Activated CD8-positive, alpha-beta T cell treated with anti-CD3 and anti-CD28 coated beads, Interleukin-2, amount 10 ng/mL, durations not matched to agents 7 days and 5 days (primary cell): ENCODE measurements around the gene PDE4D. TPM values are rescaled to one million over a fixed set of nuclear protein-coding genes. Genes with fewer than 3 reads are reported as not detected.
"Not testable (repeated sequence)": the region's sequence is repeated elsewhere in the genome, so short reads cannot be mapped to it uniquely, and the experiment has no call there.

Experiments used
- ATAC-seq: fragments of 150-1000 bp; cut with Tn5 transposase; one replicate; pipeline ENCODE4 v1.10.0; 2021; ENCODE audit warnings: moderate library complexity
- CTCF ChIA-PET: fragments of 350-600 bp; sonication (Branson Sonifier 250); formaldehyde crosslinking; loops from one replicate; lab custom pipeline; 2021; ENCODE audit warnings: antibody characterized with exemption; lab: Charles Lee
- POLR2A ChIA-PET: fragments of 350-600 bp; sonication (Branson Sonifier 250); formaldehyde crosslinking; loops from one replicate; lab custom pipeline; 2021; ENCODE audit warnings: antibody characterized with exemption; lab: Charles Lee
- DNase-seq: peaks from one replicate; pipeline ENCODE4 v3.0.0-alpha.2; 2020
- H3K27ac Mint-ChIP-seq: one replicate; pipeline ENCODE4 v1.8.0; 2021; ENCODE audit warnings: mild to moderate bottlenecking, mixed read lengths
- H3K27me3 Mint-ChIP-seq: one replicate; pipeline ENCODE4 v1.8.0; 2021; ENCODE audit warnings: low read depth, mixed read lengths
- H3K36me3 Mint-ChIP-seq: one replicate; pipeline ENCODE4 v1.8.0; 2021; ENCODE audit warnings: low read depth, mixed read lengths
- H3K4me1 Mint-ChIP-seq: one replicate; pipeline ENCODE4 v1.8.0; 2021; ENCODE audit warnings: low read depth, mixed read lengths
- H3K4me3 Mint-ChIP-seq: one replicate; pipeline ENCODE4 v1.8.0; 2021; ENCODE audit warnings: mild to moderate bottlenecking, mixed read lengths
- H3K9me3 Mint-ChIP-seq: one replicate; pipeline ENCODE4 v1.8.0; 2022; ENCODE audit warnings: mixed read lengths; ENCODE audit not compliant: insufficient read depth
- total RNA-seq, 2 experiments: library from RNA; stranded (reverse); gene quantifications; one replicate each; pipeline ENCODE4 v1.2.3, GENCODE V29; 2021

Gene PDE4D
- total RNA-seq, 2 experiments from 2014 or later: 65.4 to 70.7 TPM

- Mint-ChIP-seq H3K27me3 (peaks cover 5% of the 10 kb centered on the region), H3K9me3 (no peaks in the 10 kb centered on the region), H3K27ac (no peak overlapping the region), H3K36me3 (no peaks in the 10 kb centered on the region), H3K4me3 (no peak overlapping the region), H3K4me1 (no peaks in the 10 kb centered on the region)
- ATAC-seq (no peak), DNase-seq (no peak)
- ChIA-PET POLR2A (no interaction called here), CTCF (no interaction called here)
Measured at GRCh38 chr5:59421986-59422941, 471.3 kb downstream of the PDE4D start.

GRCh38 chr5:59420596-59420995 lies 472.9 kb downstream of the PDE4D start:
- Mint-ChIP-seq H3K4me1 (no peaks in the 10 kb centered on the region), H3K27me3 (peaks cover 5% of the 10 kb centered on the region), H3K36me3 (no peaks in the 10 kb centered on the region), H3K27ac (no peak overlapping the region), H3K4me3 (no peak overlapping the region), H3K9me3 (no peaks in the 10 kb centered on the region)
- POLR2A ChIA-PET: no interaction called here
- no peak for DNase-seq
- CTCF ChIA-PET: no interaction called here
- ATAC-seq: no peak

- ATAC-seq (no peak), DNase-seq (no peak)
- Mint-ChIP-seq H3K4me1 (no peaks in the 10 kb centered on the region), H3K9me3 (no peaks in the 10 kb centered on the region), H3K36me3 (no peaks in the 10 kb centered on the region), H3K4me3 (no peak overlapping the region), H3K27ac (no peak overlapping the region), H3K27me3 (peaks cover 4% of the 10 kb centered on the region)
- POLR2A ChIA-PET: no interaction called here
- CTCF ChIA-PET: no interaction called here
Measured at GRCh38 chr5:59418808-59419207, 474.7 kb downstream of the PDE4D start.

DNA sequence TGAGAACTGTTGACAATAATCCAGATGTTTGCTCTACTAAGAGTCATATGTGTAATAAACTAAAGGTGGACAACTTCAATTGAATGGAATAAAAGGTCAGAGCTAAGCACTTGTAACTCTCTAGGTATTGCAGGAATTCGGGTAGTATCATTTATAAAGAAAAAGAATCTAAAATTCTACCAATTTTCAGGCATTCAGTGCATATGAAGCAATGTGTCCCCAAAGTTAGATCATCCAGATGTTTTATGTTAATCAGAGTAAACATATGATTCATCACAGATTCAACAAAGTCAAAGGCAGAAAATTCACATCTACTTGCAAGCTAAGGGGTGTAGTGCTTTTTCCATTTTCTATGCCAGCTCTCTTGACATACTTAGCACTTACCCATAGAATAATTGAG lies 477.1 kb downstream of the PDE4D start:
- Mint-ChIP-seq H3K4me3 (no peak overlapping the region), H3K36me3 (no peaks in the 10 kb centered on the region), H3K27ac (no peak overlapping the region), H3K4me1 (no peaks in the 10 kb centered on the region), H3K27me3 (peaks cover 2% of the 10 kb centered on the region), H3K9me3 (no peaks in the 10 kb centered on the region)
- CTCF ChIA-PET: no interaction called here
- POLR2A ChIA-PET: no interaction called here
- DNase-seq: no peak
- ATAC-seq: no peak

DNA sequence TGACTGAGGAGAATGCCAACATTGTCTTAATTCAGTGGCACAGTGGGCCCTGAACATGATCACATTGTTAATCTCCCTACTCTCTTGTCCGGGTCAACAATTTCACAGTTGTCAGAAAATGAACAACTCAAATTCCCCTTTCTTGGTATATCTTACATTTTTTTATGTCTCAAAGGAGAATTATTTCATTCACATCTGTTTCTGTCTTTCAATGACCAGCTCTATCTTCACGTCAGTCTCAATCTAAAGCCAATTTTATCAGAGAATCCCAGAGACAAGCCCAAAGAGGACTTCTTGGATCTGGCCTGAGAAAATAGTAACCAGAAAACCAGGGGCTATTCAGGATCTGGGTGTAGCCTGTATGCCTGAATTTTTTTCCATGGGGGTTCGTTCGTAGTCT lies 477.5 kb downstream of the PDE4D start:
- Mint-ChIP-seq H3K4me3 (no peak overlapping the region), H3K27me3 (peaks cover 2% of the 10 kb centered on the region), H3K4me1 (no peaks in the 10 kb centered on the region), H3K36me3 (no peaks in the 10 kb centered on the region), H3K9me3 (no peaks in the 10 kb centered on the region), H3K27ac (no peak overlapping the region)
- ATAC-seq (no peak), DNase-seq (no peak)
- CTCF ChIA-PET: no interaction called here
- POLR2A ChIA-PET: no interaction called here

DNA sequence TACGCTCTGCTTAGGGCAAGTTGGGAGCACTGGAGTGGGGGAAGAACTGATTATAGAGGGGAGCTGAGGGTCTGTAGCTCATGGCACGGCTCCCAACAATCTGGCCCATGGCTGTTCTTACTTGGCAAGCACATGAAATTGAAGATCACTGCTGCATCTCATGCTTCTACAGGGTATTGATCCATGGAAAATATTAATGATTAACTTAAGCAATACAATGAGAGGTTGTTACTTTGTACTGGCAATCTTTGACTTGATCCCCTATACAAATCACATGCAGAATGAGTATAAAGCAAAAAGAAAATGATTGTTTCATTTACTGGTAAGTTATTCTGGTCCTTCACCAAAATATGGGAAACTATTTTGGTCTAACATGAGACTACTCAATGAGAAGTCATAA lies 481.1 kb downstream of the PDE4D start:
- peaks cover 2% of the 10 kb centered on the region for H3K27me3 Mint-ChIP-seq
- H3K27ac Mint-ChIP-seq: no peak overlapping the region
- no peak overlapping the region for H3K4me3 Mint-ChIP-seq
- no peaks in the 10 kb centered on the region for H3K4me1 Mint-ChIP-seq
- DNase-seq (no peak), ATAC-seq (no peak)
- ChIA-PET POLR2A (no interaction called here), CTCF (no interaction called here)
- no peaks in the 10 kb centered on the region for H3K9me3 Mint-ChIP-seq
- no peaks in the 10 kb centered on the region for H3K36me3 Mint-ChIP-seq

GRCh38 chr5:59408997-59409396 lies 484.5 kb downstream of the PDE4D start:
- ATAC-seq, H3K27ac Mint-ChIP-seq, H3K9me3 Mint-ChIP-seq, CTCF ChIA-PET, DNase-seq, H3K4me1 Mint-ChIP-seq, POLR2A ChIA-PET, H3K4me3 Mint-ChIP-seq, H3K36me3 Mint-ChIP-seq, H3K27me3 Mint-ChIP-seq: not testable (repeated sequence)

- CTCF ChIA-PET: no interaction called here
- Mint-ChIP-seq H3K36me3 (no peaks in the 10 kb centered on the region), H3K4me3 (no peak overlapping the region), H3K4me1 (no peaks in the 10 kb centered on the region), H3K27ac (no peak overlapping the region), H3K9me3 (no peaks in the 10 kb centered on the region), H3K27me3 (peaks cover 2% of the 10 kb centered on the region)
- no peak for DNase-seq
- ATAC-seq: no peak
- POLR2A ChIA-PET: no interaction called here
Measured at GRCh38 chr5:59407967-59408366, 485.6 kb downstream of the PDE4D start.

DNA sequence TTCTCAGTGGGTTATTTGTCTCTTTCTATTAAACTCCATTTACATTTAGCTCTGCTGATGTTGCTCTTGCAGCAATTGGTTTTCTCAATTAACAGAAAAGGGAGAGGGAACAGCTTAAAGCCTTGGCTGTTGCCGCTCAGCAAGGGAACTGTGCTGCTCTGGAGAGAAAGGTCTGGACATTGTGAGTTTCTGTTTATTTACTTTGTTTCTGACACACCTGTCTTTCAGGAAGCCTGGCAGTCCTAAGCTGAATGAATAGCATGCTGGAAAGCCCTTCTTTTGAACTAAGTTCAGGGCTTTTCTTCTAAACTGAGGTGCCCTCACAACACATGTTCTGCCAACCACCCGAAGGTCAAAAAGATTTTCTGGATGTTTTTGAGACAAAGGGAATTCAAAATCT lies 491.9 kb downstream of the PDE4D start:
- DNase-seq (no peak), ATAC-seq (no peak)
- no peaks in the 10 kb centered on the region for H3K9me3 Mint-ChIP-seq
- POLR2A ChIA-PET: no interaction called here
- CTCF ChIA-PET: no interaction called here
- no peak overlapping the region for H3K4me3 Mint-ChIP-seq
- H3K27me3 Mint-ChIP-seq: peaks cover 5% of the 10 kb centered on the region
- H3K36me3 Mint-ChIP-seq: no peaks in the 10 kb centered on the region
- H3K4me1 Mint-ChIP-seq: no peaks in the 10 kb centered on the region
- H3K27ac Mint-ChIP-seq: no peak overlapping the region

- H3K27me3 Mint-ChIP-seq, H3K4me3 Mint-ChIP-seq, H3K36me3 Mint-ChIP-seq, DNase-seq, H3K4me1 Mint-ChIP-seq, CTCF ChIA-PET, H3K27ac Mint-ChIP-seq, H3K9me3 Mint-ChIP-seq, POLR2A ChIA-PET, ATAC-seq: not testable (repeated sequence)
Measured at GRCh38 chr5:59394956-59395355, 498.6 kb downstream of the PDE4D start.

GRCh38 chr5:59393585-59394420 lies 499.7 kb downstream of the PDE4D start:
- POLR2A ChIA-PET: interaction anchor here (0.6 kb wide), 1 partner anchor 1610 kb away, joined by 3 read pairs; no protein-coding TSS in a partner anchor
- H3K4me3 Mint-ChIP-seq: no peak overlapping the region
- DNase-seq (no peak), ATAC-seq (no peak)
- CTCF ChIA-PET: no interaction called here
- peaks cover 11% of the 10 kb centered on the region for H3K27me3 Mint-ChIP-seq
- H3K36me3 Mint-ChIP-seq: no peaks in the 10 kb centered on the region
- H3K27ac Mint-ChIP-seq: no peak overlapping the region
- H3K4me1 Mint-ChIP-seq: no peaks in the 10 kb centered on the region
- H3K9me3 Mint-ChIP-seq: no peaks in the 10 kb centered on the region

DNA sequence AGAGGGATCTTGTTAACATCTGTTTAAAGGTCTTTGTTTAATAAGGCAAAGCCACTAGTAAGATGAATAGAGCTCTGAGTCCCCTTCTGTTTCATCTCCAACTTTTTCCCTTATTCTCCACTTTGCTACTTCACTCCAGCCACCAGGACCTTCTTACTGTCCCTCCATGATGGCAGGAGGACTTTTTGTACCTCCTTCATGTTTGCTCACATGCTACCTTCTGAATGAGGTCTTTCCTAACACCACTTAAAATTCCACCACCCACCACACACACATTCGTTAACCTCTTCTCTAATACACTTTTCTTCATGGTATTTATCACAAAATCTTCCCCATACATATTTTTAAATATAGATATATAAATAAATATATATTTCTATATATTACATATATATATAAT lies 501.9 kb downstream of the PDE4D start:
- ATAC-seq: no peak
- peaks cover 15% of the 10 kb centered on the region for H3K27me3 Mint-ChIP-seq
- ChIA-PET CTCF (interaction anchor here (0.6 to 3.6 kb wide), 2 partner anchors 11 to 282 kb away, joined by 5 to 21 read pairs; no protein-coding TSS in a partner anchor), POLR2A (no interaction called here)
- DNase-seq: no peak
- no peak overlapping the region for H3K27ac Mint-ChIP-seq
- H3K4me1 Mint-ChIP-seq: no peaks in the 10 kb centered on the region
- no peak overlapping the region for H3K4me3 Mint-ChIP-seq
- H3K9me3 Mint-ChIP-seq: no peaks in the 10 kb centered on the region
- H3K36me3 Mint-ChIP-seq: no peaks in the 10 kb centered on the region
